ENCODE data around the gene TMEM134.

TMEM134 gene

DNA sequence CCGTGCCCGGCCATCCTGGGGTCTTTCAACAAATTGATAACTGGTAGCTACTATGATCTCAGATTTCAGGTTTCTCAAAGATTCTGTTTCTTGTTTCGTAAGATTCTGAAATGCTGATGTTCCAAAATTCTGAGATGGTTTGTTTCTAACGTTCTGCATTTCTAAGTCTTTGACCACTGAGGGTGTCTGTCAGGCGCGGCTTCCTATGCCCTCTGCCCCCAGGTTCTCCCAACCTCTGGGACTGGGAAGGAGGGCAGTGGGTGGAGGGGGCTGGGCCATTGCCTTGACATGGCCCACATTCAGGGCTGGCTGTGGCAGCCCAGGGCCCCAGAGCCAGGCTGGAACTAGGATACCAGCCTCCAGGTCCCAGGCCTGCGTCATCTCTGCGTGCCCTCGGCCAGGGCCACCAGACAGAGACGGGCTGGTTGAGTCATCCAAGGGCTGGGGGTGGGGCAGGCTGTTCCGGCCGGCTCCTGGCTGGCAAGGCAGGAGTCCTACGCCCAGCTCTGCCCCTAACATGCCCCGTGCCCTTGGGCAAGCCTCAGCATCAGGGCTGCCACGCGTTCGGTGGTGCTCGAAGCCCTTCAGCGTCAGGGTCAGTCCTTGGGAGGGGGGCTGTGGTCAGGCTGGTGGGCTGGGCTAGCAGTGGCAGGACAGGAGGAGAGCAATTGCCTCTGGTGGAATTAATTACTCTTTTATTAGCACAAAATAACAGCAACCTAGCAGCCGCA lies 5.2 kb downstream of the TMEM134 start:
- no peak for DNase-seq (ENCODE audit: low read depth in 2 of 3, low spot score in 1 of 3)

- DNase-seq (ENCODE audit: low read depth in 2 of 3, low spot score in 1 of 3): no peak
Measured at GRCh38 chr11:67463186-67463585, 5.9 kb downstream of the TMEM134 start.

DNA sequence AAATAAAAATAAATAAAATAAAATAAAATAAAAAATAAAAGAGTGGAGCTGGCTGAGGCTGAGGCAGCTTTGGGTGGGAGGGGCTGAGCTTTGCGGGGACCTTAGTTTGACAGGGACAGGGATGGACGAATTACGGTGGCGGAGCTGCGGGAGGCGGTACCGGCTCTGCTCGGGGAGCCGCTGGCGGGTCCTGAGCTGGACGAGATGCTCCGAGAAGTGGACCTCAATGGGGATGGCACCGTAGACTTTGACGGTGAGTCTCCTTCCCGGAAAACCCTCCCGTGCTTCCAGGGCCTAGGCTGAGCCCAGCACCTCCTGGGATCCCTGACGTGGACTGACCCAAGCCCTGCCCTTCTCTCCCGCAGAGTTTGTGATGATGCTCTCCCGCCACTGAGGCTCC lies 10.8 kb downstream of the TMEM134 start:
- DNase-seq (ENCODE audit: low read depth in 2 of 3, low spot score in 1 of 3): no peak

- DNase-seq (ENCODE audit: low read depth in 2 of 3, low spot score in 1 of 3): no peak
Measured at GRCh38 chr11:67457453-67457852, 11.6 kb downstream of the TMEM134 start.

DNA sequence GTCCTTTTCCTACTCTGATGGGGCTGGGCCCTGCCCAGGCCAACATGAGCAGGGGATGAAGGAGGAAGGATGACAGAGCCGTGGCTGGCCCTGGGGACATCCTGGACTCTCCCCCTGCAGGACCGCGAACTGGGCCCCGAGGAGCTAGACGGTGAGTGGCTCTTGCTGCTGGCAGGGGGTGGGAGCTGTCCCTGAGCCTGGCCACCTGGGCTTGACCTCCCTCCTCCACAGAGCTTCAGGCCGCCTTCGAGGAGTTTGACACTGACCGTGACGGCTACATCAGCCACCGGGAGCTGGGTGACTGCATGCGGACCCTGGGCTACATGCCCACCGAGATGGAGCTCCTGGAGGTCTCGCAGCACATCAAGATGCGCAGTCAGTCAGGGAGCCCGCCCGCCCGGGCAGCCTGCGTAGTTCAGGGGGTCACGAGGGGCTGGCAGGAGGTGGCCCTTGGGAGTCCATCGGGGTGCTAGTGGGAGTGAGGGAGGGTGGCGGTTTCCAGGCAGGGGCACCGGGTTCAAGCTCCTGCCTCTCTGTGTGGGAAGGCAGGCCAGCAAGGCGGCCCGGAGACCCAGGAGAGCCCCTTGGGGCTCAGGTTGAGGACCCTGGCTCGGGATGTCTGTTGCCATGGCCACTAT lies 12.9 kb downstream of the TMEM134 start:
- no peak for DNase-seq (ENCODE audit: low read depth in 2 of 3, low spot score in 1 of 3)

- no peak for DNase-seq (ENCODE audit: low read depth in 2 of 3, low spot score in 1 of 3)
Measured at GRCh38 chr11:67455054-67455453, 14.0 kb downstream of the TMEM134 start, which contains the start of gene CABP4. TSS of gene CABP4 (plus strand) at chr11:67455354. CDS start at chr11:67455424, 70 bp downstream.

GRCh38 chr11:67453816-67454732 lies 15.0 kb downstream of the TMEM134 start:
- DNase-seq (ENCODE audit: low read depth in 2 of 3, low spot score in 1 of 3): no peak

DNA sequence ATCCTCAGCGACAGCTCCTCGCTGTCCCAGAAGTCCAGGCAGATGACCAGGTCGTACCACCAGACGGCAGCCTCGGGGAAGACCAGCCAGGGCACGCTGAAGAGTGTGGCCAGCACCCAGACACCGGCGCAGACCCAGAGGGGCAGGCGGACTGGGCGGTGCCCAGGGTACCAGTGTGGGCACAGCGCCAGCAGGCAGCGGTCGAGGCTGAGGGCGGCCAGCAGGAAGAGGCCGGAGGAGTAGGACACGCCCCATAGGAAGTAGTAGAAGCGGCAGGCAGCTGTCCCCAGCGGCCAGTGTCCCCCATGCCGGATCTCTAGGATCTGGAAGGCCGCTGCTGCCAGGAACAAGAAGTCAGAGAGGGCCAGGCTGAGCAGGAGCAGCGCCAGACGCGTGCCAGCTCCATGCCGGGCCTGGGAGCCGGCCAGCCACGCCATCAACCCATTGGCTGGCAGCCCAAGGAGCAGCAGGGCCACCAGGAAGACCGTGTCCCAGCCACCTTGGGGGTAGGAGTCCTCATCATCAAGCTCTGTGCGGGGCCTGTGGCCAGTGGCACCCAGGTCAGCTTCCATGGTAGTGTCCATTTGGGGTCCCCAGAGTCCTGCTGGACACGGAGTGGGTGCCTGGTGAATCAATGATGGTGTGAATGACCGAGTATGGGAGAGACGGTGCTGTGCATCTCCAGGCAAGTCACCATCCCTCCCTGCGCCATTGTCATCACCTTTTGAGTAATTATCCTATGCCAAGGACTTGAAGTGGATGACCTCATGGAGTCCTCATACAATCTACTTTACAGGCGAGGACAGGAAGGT lies 16.7 kb downstream of the TMEM134 start, which contains the start of gene GPR152:
Gene GPR152, minus strand, starts transcription at position 589 of the 812 bp plus-strand sequence. Its CDS starts 5 bp downstream, at position 584.
- DNase-seq (ENCODE audit: low read depth in 2 of 3, low spot score in 1 of 3): no peak

DNA sequence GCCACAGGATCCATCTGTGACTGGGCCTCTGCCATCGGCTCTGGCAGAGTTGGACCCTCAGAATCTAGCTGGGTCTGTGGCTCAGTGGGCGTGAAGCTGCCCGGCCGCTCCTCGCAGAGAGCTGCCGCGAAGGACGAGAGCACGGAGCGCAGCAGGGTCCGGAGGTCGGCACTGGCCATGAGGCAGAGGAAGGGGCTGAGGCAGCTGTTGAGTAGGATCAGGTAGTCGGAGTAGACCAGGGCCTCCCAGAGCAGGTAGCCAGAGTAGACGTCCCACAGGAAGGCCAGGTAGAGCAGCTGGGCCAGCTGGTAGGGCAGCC lies 17.4 kb downstream of the TMEM134 start:
- no peak for DNase-seq (ENCODE audit: low read depth in 2 of 3, low spot score in 1 of 3)

GRCh38 chr11:67450796-67451657 lies 18.0 kb downstream of the TMEM134 start:
- DNase-seq (ENCODE audit: low read depth in 2 of 3, low spot score in 1 of 3): no peak

DNA sequence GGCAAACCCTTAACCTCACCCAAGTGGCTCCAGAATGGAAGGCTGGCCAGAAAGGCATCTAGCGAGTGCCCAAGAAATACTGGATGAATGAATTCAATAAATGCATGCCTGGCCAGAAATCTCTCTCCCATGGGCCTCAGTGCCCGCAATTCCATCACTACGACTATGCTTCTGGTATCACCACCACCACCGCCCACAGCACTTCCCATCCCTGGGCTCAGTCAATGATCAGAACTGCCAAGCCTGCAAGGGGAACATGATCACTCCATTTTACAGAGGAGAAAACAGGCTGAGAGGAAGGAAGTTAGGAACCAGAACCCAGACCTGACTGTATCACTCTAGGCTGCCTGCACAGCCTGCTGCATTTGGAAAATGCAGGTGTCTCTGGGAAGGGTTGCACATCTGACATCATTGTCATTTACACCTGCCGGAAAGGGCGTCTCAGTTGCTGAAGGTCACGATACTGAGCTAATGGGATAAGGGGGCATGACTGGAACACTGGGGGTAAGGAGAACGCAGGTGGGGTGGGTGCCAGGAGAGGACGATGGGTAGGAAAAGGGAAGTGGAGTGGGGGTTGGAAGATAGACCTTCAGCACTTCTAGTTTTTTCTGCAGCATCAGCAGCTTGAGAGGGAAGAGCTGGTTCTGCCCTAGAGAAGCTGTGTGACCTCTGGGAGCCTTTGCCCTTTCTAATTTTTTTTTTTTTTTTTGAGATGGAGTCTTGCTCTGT lies 19.8 kb downstream of the TMEM134 start:
- DNase-seq (ENCODE audit: low read depth in 2 of 3, low spot score in 1 of 3): no peak

DNA sequence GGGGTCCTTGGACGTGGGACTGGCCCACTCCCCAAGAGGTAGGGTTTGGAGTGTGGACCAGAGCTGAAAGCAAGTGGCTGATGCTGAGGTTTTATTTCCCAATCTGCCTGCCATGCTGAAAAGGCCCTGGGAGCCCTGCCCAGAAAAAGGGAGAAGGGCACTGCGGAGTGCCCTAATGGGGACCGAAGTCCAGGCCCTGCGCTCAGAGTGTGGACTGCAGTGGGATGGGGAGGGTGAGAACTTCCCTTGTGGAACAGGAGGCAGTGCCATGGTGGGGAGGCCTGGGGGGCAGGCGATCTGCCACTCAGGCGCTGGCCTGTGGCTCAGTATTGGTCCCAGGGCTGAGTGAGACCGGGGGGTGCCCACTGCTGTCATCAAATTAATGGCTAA lies 20.8 kb downstream of the TMEM134 start:
- DNase-seq (ENCODE audit: low read depth in 2 of 3, low spot score in 1 of 3): no peak

DNA sequence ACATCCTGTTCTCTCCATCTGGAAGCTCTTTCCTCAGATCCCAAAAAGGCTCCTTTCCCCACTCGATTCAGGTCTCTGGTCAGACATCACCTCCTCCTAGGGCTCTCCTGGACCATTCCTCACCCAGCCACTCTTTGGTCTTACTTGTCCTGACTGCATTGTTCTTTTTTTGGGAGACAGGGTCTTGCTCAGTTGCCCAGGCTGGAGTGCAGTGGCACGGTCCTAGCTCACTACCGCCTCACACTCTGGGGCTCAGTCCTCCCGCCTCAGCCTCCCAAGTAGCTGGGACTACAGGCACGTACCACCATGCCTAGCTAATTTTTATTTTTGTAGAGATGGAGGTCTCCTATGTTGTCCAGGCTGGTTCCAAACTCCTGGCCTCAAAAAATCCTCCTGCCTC lies 23.5 kb downstream of the TMEM134 start:
- DNase-seq (ENCODE audit: low read depth in 2 of 3, low spot score in 1 of 3): no peak

DNA sequence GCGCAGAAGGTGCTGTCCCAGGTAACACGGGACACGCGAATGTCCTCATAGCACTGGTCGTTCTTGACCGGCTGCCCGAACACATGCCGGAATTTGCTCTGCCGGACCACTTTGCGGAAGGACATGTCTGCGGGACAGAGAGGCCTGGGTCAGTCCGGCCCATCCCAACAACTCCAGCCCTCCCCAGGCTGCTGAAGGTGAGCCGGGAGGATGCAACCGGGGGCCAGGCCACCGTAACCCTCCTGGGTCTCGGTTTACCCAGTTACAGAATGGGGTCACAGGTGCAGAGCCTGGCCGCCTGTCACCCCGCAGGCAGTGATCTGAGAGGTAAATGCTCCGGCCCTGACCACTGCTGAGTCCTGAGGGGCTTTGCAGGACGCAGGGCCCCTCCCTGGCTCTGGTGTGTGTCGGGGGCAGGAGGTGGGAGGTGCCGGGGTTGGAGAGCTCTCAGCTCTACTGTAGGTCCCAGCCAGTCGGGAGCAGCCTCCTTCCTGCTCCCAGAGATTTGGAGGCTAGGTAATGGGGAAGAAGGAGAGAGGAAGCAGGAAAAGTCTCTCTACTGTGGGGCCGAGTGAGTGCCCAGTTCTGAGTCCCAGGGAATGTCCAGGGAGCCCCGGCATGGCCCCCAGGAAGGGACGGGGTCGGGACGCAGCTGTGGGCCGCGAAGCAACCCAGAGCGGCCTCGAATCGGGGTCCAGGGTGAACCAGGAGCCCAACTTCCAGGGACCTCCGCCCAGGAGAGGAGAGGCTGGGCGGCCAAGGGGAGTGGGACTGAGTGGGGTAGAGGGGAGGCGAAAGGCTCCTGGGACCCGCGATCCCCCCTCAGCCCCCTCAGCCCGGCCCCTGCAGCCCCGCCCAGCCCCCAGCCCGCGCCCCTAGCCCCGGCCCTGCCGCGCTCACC lies 26.3 kb downstream of the TMEM134 start:
- no peak for DNase-seq (ENCODE audit: low read depth in 2 of 3, low spot score in 1 of 3)

- DNase-seq (ENCODE audit: low read depth in 2 of 3, low spot score in 1 of 3): no peak
Measured at GRCh38 chr11:67441731-67442351, 27.2 kb downstream of the TMEM134 start.

GRCh38 chr11:67441098-67441563 lies 27.9 kb downstream of the TMEM134 start:
- no peak for DNase-seq (ENCODE audit: low read depth in 2 of 3, low spot score in 1 of 3)

- DNase-seq (ENCODE audit: low read depth in 2 of 3, low spot score in 1 of 3): no peak
Measured at GRCh38 chr11:67440229-67441097, 28.6 kb downstream of the TMEM134 start.
